HG03135 (cell line): ENCODE results near the gene ZNF530.
A peak's percentile ranks its signal among the peaks of the same experiment; 100 is the strongest.

Experiments used
- ATAC-seq: cut with Tn5 transposase; IDR thresholded peaks from one replicate; pipeline ENCODE4 v1.9.1; 2021; ENCODE audit warnings: mild to moderate bottlenecking, moderate library complexity; ENCODE audit not compliant: unreplicated experiment

ZNF530 gene

DNA sequence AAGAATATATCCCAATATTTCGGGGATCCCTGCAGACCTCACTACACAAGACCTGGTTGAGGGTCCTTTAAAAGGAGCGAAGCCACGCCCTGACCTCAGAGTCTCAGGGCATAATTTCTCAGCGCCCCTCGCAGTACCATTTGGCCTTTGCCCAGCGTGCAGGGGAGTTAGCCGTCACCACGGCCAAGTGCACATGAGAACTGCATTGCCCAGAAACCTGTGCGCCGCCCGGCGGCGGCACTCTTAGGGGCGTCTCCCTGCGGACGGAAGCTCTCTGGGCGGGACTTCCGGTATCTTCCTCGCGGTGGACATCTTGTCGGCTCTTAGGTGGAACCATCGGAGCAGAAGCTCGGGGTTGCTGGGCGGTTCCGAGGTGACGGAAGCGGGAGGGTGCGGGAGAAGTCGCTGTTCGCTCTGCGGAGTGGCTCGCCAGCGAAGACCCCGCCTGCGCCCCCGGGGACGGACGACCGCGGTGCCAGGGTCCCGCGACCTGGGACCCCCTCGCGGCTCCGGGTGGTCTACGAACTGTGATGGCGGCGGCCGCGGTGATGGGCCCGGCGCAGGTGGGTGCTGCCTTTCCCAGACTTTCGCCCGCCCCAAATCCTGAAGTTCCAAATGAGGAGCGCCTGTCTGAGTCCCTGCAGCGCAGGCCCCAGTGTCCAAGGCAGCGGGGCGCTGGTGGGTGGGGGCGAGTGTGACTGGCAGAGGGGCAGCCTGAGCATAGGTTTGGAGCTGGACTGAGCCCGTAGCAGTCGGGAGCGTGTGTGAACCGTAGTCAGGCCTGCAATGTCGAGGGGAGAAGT is 14.5 kb downstream of the ZNF530 start, which contains the start of gene ZNF134:
Gene ZNF134, plus strand, starts transcription at position 302 of the 803 bp plus-strand sequence. CDS start 5,227 bp downstream, outside the sequence.
- ATAC-seq = peak; percentile 97

DNA sequence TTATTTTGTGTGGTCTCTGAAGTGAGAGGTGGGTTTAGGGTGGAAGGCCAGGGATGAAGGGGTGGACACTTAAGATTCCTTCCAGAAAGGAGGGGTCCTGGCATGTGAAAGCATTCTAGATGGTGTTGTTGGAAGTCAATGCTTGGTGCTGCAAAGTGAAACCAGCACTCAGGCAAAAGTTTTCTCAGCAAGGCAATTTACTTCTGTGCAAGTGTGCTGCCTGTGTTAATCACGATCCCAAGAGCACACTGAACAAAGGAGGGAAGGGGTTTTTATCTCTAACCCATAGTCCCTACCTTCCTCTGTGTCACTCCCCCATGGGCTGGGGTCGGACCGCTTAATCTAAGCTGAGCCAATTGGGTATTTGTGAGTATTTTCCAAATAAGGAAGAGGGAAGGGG is 15.7 kb downstream of the ZNF530 start:
- ATAC-seq = no peak

DNA sequence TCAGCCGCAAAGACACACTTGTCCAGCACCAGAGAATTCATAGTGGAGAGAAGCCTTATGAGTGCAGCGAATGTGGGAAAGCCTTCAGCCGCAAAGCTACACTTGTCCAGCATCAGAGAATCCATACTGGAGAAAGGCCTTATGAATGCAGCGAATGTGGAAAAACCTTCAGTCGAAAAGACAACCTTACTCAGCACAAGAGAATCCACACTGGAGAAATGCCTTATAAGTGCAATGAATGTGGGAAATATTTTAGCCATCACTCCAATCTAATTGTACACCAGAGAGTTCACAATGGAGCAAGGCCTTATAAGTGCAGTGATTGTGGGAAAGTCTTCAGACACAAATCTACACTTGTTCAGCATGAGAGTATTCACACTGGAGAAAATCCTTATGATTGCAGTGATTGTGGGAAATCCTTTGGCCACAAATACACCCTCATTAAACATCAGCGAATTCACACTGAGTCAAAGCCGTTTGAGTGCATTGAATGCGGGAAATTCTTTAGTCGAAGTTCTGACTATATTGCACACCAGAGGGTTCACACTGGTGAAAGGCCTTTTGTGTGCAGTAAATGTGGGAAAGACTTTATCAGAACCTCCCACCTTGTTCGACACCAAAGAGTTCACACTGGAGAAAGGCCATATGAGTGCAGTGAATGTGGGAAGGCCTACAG is 21.1 kb downstream of the ZNF530 start:
- no peak for ATAC-seq

DNA sequence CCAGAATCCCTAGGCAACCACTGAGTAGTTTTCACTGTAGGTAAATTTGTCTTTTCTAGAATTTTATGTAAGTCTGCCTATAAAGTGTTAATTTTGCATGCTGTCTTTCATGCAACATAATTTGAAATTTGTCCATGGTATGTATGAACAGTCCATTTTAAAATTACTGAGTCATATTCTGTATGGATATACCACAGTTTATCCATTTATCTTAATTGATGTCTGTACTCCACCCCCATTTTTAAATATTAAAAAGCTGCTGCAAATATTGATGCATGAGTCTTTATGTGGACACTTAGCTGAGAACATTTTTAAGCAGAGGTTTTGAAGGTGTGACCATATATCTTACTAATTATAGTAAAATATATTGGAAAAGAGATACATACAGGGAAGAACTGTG is 23.4 kb downstream of the ZNF530 start:
- no peak for ATAC-seq

DNA sequence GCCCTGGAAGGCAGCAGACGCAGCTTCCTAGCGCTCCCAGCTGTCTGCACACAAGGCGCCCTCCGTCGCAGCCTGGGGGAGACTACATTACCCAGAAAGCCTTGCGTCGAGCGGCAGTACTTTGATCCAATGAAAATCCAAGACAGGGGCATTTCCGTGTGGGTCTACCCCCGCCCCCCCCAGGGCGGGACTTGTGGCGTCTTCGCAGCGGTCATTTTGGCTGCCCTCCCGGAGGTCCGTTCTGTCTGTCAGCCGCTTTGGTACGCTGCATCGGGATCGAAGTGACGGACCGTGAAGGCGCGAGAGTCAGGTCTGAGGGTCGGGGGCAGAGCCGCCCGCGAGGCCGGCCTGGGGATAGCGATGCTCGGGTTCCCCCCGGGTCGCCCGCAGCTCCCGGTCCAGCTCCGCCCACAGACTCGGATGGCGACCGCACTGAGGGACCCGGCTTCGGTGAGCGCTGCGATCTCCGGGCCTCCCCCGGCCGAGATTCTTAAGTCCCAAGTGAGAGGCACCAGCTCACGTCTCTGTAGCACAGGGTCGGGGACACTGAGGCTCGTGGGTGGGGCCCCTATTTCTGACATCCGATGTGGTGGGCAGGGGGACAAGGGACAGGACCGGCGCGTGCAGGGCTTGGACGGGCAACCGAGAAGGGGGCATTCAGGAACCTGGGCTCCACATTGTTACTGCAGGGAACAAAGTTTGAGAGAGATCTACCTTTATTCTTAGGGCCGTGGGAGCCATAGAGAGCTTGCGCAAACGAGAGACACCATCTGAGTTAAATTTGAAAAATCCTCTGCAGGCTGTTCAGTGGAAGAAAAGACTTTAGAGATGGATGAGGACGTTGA is 33.5 kb downstream of the ZNF530 start, which contains the start of gene ZNF211:
Gene ZNF211, plus strand, starts transcription at position 182 of the 845 bp plus-strand sequence. Its CDS starts 179 bp downstream, at position 361.
- ATAC-seq = peak; percentile 89

DNA sequence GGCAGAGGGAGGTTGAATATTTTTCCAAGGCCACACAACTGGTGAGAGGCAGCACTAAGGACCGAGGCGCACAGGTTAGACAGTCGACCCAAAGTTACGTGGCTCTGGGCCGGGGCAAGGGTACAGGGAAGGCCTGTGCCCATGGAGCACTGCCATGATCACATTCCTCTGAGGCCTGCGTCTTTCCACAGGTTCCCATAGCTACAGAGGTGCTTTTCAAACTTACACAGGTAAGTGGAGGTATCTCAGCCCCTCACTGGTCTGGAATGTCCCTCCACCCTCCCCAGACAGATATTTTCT is 34.1 kb downstream of the ZNF530 start:
- ATAC-seq = no peak

DNA sequence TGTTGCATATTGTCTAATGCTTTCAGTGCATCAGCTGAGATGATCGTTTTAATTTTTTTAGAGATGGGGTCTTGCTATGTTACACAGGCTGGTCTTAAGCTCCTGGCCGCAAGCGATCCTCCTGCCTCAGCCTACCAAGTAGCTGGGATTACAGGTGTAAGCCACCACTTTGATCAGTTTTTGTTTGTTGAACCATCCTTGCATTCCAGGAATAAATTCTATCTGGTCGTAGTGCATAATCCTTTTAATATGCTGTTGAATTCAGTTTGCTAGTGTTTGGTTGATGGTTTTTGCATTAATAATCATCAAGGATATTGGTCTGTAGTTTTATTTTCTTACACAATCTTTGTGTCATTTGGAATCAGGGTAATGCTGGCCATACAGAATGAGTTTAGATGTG is 37.7 kb downstream of the ZNF530 start:
- no peak for ATAC-seq

DNA sequence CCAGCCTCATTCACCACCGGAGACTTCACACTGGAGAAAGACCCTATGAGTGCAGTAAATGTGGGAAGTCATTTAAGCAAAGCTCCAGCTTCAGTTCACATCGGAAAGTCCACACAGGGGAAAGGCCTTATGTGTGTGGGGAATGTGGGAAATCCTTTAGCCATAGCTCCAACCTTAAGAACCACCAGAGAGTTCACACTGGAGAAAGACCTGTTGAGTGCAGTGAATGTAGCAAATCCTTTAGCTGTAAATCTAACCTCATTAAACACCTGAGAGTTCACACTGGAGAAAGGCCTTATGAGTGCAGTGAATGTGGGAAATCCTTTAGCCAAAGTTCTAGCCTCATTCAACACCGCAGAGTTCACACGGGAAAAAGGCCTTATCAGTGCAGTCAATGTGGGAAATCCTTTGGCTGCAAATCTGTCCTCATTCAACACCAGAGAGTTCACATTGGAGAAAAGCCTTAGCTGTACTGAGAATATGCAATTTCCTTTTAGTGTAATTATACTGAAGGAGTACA is 42.1 kb downstream of the ZNF530 start:
- ATAC-seq = no peak

DNA sequence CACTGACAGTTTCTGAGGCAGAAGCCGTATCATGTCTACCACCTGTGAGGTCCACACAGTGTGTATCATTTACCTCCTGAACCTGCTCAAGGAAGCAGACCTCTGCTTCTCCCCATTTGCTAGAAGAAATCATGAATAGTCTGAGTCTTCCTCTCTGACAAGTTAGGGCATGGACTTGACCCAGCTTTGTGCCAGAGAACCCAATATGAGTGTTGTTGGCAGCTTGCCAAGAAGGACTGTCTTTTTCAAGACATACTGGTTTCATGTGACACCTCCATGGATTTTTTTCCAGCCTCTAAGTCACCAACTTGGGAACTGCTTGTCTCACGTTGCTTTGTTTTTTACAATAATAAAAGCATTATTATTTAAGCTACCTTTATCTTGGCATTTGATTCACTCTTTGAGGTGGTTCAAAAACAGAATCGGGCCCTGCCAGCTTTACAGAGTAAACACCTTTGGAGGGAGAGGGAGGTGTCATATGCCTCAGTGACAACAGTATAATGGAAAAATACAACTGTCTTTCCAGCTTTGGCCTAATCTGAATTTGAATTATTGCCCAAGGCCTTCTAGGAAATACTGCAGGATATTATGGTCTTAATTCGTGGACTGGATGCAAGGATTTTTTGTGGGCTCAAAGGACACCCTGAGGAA is 42.8 kb downstream of the ZNF530 start:
- ATAC-seq = no peak

DNA sequence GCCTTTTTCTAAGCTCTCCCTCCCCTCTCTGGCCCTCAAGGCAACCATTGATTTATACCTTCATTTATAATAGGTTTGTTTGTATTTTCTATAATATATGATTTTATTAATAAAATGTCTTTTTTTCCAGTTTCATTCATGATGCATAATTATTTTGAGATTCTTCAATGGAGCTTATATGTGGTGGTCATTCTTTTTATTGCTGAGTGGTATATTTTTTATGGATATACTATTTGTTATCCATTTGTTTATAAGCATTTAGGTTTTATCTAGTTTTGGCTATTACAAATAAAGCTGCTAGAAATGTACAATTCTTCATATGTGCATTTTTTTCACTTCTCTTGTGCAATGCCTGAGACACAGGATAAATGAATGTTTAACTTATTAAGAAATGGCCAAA is 44.0 kb downstream of the ZNF530 start:
- ATAC-seq = no peak

DNA sequence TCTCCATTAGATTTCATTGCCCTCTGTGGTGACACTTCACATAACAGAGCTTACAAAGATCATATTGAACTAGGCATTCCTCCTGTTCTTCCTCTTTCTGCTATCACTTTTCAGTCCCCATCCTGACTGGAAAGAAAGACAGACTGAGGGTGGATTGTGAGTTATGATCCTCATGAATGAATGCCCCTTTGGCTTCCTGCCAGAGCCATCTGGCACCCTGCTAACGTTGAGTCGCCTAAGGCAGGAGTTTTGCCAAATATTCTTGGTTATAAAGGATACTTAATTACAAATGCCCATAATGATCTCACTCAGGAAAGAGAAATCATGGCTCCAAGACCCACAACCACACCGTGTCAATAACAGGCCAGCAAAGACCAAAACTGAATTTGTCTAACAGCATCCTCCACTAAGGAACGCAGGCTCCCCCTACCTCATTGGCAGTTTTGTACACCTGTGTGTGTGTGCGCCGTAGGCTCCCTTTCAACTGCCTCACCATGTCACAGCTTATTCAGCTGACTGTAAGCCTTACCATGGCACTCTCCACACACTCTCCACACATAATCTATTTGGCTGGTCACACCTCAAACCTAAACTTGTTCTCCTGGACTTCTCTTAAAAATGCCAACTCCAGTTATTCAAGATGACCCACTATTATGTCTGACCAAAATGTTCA is 48.8 kb downstream of the ZNF530 start:
- no peak for ATAC-seq

DNA sequence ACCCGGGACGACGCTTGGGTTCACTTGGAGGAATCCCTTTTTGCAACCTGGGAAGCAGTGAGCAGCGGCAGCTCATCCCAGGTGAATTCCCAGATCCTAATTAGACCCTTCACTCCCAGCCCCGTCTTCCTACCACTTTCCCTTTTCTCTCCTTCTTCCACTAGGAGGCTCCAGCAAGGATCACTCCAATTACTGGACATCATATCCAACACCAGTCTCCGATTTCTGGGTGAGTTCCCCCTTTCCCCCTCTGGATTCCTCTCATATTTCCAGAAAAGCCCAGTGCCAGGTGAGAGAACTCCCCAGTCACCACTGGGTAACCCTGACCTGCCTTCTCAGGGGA is 51.9 kb downstream of the ZNF530 start:
- ATAC-seq = no peak

DNA sequence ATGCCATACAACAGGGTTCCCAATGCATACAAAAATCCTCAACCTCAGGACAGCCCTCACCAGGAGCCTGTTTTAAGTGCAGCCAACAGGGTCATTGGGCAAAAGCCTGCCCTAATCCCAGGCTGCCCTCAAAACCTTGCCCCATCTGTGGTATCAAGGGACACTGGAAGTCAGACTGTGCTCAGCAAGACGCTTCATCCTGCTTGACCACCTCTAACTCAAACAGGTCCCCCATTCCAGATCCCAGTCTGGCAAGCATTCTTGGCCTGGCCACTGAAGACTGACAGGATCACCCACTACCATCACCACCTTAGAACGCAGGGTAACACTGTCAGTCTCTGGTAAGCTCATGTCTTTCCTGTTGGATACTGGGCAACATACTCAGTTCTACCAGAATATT is 54.0 kb downstream of the ZNF530 start:
- no peak for ATAC-seq

DNA sequence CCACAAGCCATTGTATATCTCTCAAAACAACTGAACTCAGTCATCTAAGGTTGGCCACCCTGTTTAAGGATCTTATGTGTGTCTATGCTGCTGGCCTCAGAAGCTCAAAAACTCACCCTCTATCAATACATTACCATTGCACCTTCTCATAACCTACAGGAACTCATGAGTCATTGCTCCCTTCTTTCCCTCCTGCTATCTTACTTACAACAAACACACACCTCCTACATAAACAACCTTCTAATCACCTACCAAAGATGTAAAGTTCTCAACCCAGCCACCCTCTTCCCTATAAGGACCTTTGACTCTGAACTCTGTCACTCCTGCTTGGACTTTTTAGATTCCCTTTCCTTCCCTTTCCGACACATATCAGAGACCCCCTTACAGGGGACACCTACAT is 55.8 kb downstream of the ZNF530 start:
- ATAC-seq = no peak

DNA sequence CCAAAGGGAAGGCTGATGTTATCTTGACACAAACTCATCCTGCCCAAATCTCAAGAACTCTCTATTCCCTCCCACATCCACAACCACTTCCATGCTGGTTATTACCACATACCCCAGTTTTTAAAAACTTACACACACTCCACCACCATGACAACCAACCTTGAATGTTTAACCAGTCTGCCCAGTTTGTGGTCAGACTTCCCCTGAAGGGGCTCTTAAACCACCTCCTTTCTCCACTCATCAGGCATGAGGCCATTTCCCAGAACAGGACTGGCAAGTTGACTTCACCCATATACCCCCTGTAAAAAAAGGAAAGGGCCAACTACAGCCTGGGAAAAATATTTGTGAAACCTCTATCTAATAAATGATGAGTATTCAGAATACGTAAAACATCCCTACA is 56.7 kb downstream of the ZNF530 start:
- ATAC-seq = no peak
